Activated T-cell treated with anti-CD3 and anti-CD28 coated beads, Interleukin-2, amount 50 U/mL, for 72 hours (primary cell): Measurements from ENCODE around the gene DDX50. TPM values are rescaled to one million over a fixed set of nuclear protein-coding genes. Genes with fewer than 3 reads are reported as not detected.
"Not testable (repeated sequence)": the region's sequence is repeated elsewhere in the genome, so short reads cannot be mapped to it uniquely, and the experiment has no call there.

ENCODE experiments used
- ATAC-seq, 2 donors: fragments of 150-1000 bp; cut with Tn5 transposase; replicated peaks in 1 of 2; 2 replicates each; pipeline ENCODE4 v1.10.0; 2021; ENCODE audit warnings: moderate library complexity in 2 of 2, mild to moderate bottlenecking in 1 of 2
- DNase-seq, 2 donors: peaks; one replicate each; pipeline ENCODE4 v3.0.0; 2021 to 2022; ENCODE audit warnings: mixed read lengths in 1 of 2
- H3K27ac Mint-ChIP-seq: one replicate; pipeline ENCODE4 v1.8.0; 2022; ENCODE audit warnings: mild to moderate bottlenecking, moderate library complexity, mixed read lengths
- H3K27me3 Mint-ChIP-seq: one replicate; pipeline ENCODE4 v1.8.0; 2022; ENCODE audit warnings: low read depth, mixed read lengths
- H3K36me3 Mint-ChIP-seq, 2 donors: one replicate each; pipeline ENCODE4 v1.8.0; 2022; ENCODE audit warnings: mixed read lengths in 2 of 2, mild to moderate bottlenecking in 1 of 2; ENCODE audit not compliant: insufficient read depth in 2 of 2
- H3K4me1 Mint-ChIP-seq: one replicate; pipeline ENCODE4 v1.8.0; 2022; ENCODE audit warnings: low read depth, mixed read lengths
- H3K4me3 Mint-ChIP-seq, 2 donors: one replicate each; pipeline ENCODE4 v1.8.0; 2022; ENCODE audit warnings: mild to moderate bottlenecking in 2 of 2, mixed read lengths in 2 of 2, moderate library complexity in 2 of 2
- H3K9me3 Mint-ChIP-seq, 2 donors: one replicate each; pipeline ENCODE4 v1.8.0; 2022; ENCODE audit warnings: mixed read lengths in 2 of 2
- total RNA-seq, 2 donors: library from RNA; stranded (reverse); gene quantifications; one replicate each; pipeline ENCODE4 v1.2.3, GENCODE V29; 2022

The DDX50 gene
- total RNA-seq, 2 donors from 2014 or later: 61.8 to 62.8 TPM

DNA sequence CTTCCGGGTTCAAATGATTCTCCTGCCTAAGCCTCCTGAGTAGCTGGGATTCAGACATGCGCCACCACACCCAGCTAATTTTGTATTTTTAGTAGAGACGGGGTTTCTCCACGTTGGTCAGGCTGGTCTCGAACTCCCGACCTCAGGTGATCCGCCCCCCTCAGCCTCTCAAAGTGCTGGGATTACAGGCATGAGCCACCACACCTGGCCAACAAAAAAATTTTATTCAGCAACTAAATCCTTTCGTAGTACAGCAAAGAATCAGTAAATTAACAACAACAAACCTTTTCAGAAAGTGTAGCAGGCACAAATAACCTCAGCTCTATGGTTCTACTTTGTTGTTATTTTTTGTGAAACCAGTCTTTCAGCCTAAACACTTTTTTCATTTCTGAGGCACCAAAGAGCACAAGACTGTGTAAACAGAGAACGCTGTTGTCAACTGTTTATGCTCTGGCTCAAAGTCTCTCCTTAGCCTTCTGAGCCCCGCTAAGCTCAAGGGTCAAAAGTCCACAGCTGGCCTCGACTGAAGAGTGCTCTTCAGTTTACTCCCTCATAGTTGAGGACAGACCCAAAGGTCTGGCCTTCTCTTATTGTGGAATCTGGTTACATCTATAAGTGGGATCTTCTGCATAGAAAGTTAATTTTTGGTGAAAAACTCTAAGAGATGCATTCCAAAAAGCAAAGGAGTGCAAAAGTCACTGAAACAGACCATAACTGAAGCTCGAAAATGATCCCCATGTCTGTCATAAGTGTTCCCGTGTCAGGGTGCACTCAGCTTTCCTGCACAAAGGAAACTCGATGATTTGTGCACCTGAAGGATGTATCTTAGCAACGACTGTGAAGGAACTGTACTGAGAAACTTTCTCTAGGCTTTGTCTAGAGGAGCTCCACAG, 24.6 kb upstream of the DDX50 start:
- Mint-ChIP-seq H3K36me3 (no peaks in the 10 kb centered on the region), H3K4me3 (no peak overlapping the region), H3K9me3 (no peaks in the 10 kb centered on the region), H3K27me3 (no peaks in the 10 kb centered on the region), H3K4me1 (peaks cover 2% of the 10 kb centered on the region), H3K27ac (no peak overlapping the region)
- no peak for DNase-seq
- ATAC-seq: no peak

DNA sequence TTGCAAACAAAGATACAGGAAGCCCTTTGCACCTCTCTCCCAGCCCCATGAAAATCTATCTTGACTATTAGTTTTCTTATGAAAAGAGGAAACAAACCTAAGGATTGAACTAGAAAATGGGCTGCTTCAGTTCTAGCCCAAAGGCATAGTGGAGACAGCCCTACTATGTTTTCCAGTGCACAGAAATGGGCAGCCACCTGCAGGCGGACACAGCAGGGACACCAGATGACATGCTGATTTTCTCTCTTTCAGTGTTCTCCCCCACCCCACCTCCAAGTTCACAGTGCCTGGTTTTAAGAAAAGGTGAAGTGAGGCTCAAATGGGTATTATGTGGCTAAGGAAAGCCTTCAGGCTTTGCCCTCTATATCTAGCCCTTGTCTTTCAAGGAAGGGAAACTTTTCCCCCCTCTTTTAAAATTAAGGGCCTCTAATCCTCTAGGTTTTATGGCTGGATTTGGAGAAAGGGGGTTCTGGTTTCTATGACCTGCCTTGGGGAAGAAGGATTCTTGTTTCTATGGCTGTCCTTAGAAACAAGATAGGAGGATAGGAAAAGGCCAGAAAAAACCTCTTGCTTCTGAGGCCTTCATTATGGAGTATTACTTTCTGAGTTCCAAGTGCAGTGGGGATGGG, 23.5 kb upstream of the DDX50 start:
- H3K27me3 Mint-ChIP-seq: no peaks in the 10 kb centered on the region
- H3K4me3 Mint-ChIP-seq: no peak overlapping the region
- no peaks in the 10 kb centered on the region for H3K9me3 Mint-ChIP-seq
- no peaks in the 10 kb centered on the region for H3K36me3 Mint-ChIP-seq
- no peak for DNase-seq
- ATAC-seq: no peak
- H3K4me1 Mint-ChIP-seq: no peaks in the 10 kb centered on the region
- no peak overlapping the region for H3K27ac Mint-ChIP-seq

DNA sequence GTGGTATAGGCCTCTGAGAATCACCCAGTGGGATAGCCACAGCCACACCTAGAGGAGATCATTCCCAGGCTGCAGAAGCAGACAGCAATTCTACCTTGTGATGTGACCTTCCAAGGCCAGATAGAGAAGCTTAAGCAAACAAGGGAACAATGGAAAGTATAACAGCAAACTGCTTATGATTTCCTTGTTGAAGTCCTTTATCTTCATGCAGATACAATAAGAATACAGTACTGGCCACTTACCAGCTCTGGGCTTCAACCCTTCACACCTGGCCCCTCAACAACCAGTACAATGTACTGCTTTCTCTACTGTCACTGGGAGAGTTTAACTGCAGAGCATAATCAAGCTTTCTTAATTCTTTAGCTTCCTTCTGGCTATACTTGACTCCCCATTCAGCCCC, 22.6 kb upstream of the DDX50 start:
- Mint-ChIP-seq H3K4me3 (no peak overlapping the region), H3K27me3 (no peaks in the 10 kb centered on the region), H3K36me3 (no peaks in the 10 kb centered on the region), H3K4me1 (no peaks in the 10 kb centered on the region), H3K27ac (no peak overlapping the region), H3K9me3 (no peaks in the 10 kb centered on the region)
- ATAC-seq (no peak), DNase-seq (no peak)

DNA sequence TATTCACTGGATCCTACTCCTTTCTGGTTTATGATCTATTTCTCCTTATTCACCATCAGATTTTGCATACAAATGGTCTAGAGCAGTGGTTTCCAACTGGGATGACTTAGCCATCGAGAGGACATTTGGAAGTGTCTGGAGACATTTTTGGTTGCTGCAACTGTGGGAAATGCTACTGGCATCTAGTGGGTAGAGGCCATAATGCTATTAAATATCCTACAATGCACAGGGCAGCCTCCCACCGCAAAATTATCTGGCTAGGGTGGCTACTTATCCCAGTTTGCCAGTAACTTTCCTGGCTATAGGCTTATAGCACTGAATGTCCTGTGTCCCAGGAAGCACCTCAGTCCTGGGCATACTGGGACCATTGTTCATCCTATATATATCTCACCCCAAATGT, 21.5 kb upstream of the DDX50 start:
- Mint-ChIP-seq H3K9me3 (no peaks in the 10 kb centered on the region), H3K4me3 (no peak overlapping the region), H3K4me1 (no peaks in the 10 kb centered on the region), H3K36me3 (no peaks in the 10 kb centered on the region), H3K27me3 (no peaks in the 10 kb centered on the region), H3K27ac (no peak overlapping the region)
- ATAC-seq (no peak), DNase-seq (no peak)

DNA sequence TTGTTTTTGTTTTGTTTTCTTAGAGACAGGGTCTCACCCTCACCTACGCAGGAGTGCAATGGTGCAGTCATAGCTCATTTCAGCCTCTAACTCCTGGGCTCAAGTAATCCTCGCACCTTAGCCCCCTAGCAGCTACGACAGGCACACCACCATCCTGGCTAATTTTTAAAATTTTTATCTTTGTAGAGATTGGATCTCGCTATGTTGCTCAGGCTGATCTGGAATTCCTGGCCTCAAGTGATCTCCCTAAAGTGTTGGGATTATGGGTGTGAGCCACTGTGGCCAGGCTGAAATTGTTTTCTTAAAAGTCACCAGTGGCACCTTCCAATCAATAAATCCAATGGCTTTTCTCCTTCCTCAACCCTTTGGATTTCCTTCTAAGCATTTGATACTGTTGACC, 20.9 kb upstream of the DDX50 start:
- no peaks in the 10 kb centered on the region for H3K27me3 Mint-ChIP-seq
- no peak overlapping the region for H3K4me3 Mint-ChIP-seq
- H3K9me3 Mint-ChIP-seq: no peaks in the 10 kb centered on the region
- H3K4me1 Mint-ChIP-seq: no peaks in the 10 kb centered on the region
- ATAC-seq (no peak), DNase-seq (no peak)
- no peak overlapping the region for H3K27ac Mint-ChIP-seq
- no peaks in the 10 kb centered on the region for H3K36me3 Mint-ChIP-seq

DNA sequence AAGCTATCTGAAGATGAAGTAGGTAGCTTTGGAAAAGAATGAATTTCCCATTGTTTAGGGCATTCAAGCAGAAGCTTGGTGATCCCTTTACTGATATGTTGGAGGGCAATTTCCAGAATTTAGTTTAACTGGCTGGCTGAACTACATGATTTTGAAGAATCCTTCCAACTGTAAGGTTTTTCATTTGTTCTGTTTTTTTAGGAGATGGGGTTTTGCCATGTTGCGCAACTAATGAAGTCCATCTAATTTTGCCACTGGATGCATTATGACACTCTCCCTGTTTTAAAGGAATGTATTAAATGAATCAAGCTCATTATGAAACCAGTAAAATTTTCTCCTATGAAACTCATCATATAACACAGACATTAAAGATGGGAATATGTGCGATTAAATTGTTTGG, 6.1 kb upstream of the DDX50 start:
- H3K27ac Mint-ChIP-seq: no peak overlapping the region

DNA sequence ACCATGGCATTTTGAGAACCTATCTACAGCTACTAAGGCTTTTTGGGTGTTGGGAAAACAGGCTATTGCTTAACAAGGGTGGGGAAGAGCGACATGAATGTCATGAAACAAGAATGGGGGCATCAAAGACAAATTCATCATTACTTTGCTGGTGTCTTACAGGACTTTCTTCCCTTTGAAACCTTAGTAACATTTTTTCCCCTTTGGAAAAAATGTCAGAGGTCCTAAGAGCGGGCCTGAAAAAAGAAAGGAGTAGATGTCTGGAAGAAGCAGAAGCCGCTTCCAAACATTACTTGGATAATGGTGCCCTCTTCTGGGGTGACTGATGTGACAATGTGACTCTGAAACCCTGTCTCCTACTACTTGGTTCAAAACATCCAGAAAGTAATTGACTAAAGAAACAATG, 3.8 kb upstream of the DDX50 start:
- Mint-ChIP-seq H3K27ac (no peak overlapping the region), H3K4me1 (peaks cover 15% of the 10 kb centered on the region), H3K27me3 (no peaks in the 10 kb centered on the region), H3K36me3 (peaks cover 3 to 5% of the 10 kb centered on the region in 2 donors), H3K9me3 (no peaks in the 10 kb centered on the region), H3K4me3 (no peak overlapping the region)
- ATAC-seq: no peak
- DNase-seq: peak; percentile 40 to 51

More for the DNA sequence above, 6.1 kb upstream of the DDX50 start:
- Mint-ChIP-seq H3K27me3 (peaks cover 6% of the 10 kb centered on the region), H3K4me3 (no peak overlapping the region), H3K36me3 (no peaks in the 10 kb centered on the region), H3K9me3 (no peaks in the 10 kb centered on the region), H3K4me1 (peaks cover 6% of the 10 kb centered on the region)
- no peak for DNase-seq
- ATAC-seq: no peak

DNA sequence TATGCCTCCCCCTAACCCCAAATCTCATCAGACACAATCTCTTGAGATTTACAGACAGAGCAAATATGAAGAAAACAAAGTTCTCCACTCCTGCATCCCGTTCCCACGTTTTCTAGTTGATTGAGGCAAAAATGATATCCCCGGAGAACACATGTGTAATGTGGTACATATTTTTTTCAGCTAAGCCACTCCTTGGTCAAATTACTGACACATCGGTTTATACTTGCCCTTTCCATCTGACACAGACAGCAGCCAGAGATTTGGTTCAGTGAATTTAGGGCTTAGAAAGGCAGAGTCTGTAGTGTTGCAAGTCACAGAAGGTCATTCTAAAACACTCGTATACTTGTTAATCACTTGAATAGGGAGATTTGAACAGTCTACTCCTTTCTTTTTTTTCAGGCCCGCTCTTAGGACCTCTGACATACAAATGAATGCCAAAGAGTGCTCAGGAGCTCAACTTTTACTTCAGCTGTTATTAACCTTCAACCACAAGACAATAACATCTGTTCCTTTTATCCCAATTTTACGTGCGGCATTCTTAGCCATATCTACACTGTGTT, 1.8 kb upstream of the DDX50 start:
- no peak for ATAC-seq
- no peak for DNase-seq
- Mint-ChIP-seq H3K4me3 (peak overlapping the region in 1 of 2 donors; percentile 93), H3K9me3 (no peaks in the 10 kb centered on the region), H3K36me3 (peaks cover 8 to 11% of the 10 kb centered on the region in 2 donors), H3K4me1 (peaks cover 31% of the 10 kb centered on the region), H3K27ac (peak overlapping the region; percentile 2), H3K27me3 (no peaks in the 10 kb centered on the region)

DNA sequence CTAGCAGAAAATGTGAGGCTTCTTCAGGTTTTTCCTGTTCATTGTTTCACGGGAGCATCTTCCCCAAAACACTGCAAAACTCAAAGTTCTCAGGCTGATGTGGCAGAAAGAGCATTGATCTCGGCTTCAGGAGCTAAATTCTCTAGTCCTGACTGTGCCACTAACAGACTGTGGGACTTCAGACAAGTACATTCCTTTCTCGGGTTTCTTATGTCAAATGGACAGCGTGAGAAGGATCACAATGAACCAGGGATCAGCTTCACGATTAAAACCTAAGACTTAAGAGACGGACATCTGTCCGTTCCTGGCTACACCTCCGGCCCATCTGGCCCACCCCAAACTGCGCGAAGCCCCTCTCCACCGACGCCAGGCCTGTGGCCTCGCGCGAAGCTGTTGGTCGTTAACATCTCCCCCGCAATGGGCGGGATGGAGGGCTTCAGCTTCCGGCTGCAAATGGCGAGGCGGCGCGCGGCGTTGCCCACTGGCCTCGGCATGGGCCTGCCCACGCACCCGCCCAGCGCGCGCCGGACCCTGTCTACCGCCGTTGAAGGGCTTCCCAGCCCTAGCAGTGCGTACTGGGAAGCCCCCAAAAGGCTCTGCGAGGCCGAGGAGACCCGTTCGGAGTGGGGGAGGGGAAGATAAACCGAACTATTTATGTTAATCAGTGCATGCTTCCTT, 549 bp upstream of the DDX50 start:
- no peaks in the 10 kb centered on the region for H3K27me3 Mint-ChIP-seq
- H3K4me3 Mint-ChIP-seq: peak overlapping the region; percentile 93 to 98

DNA sequence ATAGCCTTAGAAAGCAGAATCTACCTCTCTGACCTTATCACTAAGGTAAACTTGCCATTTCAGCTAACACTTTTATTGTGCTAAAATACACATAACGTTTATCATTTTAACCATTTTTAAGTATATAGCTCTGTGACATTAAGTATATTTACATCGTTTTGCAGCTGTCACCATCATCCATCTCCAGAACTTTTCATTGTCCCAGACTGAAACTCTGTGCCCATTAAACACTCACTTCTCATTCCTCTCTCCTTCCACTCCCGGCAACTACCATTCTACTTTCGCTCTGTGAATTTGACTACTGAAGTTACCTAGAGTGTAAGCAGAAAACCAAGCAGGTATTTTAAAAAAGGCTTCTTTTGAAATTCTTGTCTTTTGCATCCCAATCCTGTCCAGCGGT, 1.3 kb downstream of the DDX50 start:
- peak overlapping the region; percentile 90 for H3K27ac Mint-ChIP-seq
- no peaks in the 10 kb centered on the region for H3K9me3 Mint-ChIP-seq
- DNase-seq: no peak
- peaks cover 12 to 23% of the 10 kb centered on the region in 2 donors for H3K36me3 Mint-ChIP-seq
- ATAC-seq: no peak
- H3K4me1 Mint-ChIP-seq: peaks cover 45% of the 10 kb centered on the region
- H3K27me3 Mint-ChIP-seq: no peaks in the 10 kb centered on the region
- peak overlapping the region; percentile 93 to 98 for H3K4me3 Mint-ChIP-seq

More for the DNA sequence above, 549 bp upstream of the DDX50 start:
- DNase-seq (peak in 1 of 2 donors; percentile 84), ATAC-seq (peak; percentile 71 to 72)
- H3K36me3 Mint-ChIP-seq: peaks cover 9 to 12% of the 10 kb centered on the region in 2 donors
- no peaks in the 10 kb centered on the region for H3K9me3 Mint-ChIP-seq
- peaks cover 37% of the 10 kb centered on the region for H3K4me1 Mint-ChIP-seq
- peak overlapping the region; percentile 100 for H3K27ac Mint-ChIP-seq

DNA sequence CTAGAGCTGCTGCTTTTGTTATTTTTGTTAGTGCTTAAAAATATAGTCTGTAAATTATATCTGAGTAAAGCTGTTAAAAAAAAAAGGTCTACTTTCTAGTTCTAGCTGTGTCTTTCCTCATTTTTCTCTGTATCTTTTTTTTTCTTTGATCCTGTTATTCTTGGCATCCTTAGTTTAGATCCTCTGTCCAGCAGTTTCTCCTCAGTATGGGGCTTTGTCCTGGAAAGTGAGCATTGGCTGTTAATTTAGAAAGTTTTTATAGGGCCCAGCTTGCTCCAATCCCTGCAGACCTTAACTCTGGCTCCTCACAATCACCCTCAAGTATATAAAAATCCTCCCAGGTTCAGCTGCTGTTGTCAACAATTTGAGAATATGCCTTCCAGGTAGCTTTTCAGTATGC, 23.5 kb downstream of the DDX50 start:
- Mint-ChIP-seq H3K36me3 (peaks cover 5 to 15% of the 10 kb centered on the region in 2 donors), H3K9me3 (no peaks in the 10 kb centered on the region), H3K4me3 (no peak overlapping the region), H3K4me1 (no peaks in the 10 kb centered on the region), H3K27me3 (no peaks in the 10 kb centered on the region), H3K27ac (peak overlapping the region; percentile 45)
- ATAC-seq (no peak), DNase-seq (no peak)

DNA sequence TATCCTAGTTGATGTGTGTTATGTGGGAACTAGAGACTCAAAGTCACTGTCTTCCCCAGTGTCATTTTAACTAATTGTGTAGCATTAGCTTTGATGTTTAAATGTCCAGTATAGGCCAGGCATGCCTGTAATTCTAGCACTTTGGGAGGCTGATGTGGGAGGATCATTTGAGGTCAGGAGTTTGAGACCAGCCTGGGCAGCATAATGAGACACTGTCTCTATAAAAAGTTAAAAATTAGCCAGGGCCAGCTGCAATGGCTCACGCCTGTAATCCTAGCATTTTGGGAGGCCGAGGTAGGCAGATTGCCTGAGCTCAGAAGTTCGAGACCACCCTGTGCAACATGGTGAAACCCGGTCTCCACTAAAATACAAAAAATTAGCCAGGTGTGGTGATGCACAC, 24.4 kb downstream of the DDX50 start:
- Mint-ChIP-seq H3K36me3 (peaks cover 3 to 18% of the 10 kb centered on the region in 2 donors), H3K4me1 (no peaks in the 10 kb centered on the region), H3K4me3 (no peak overlapping the region), H3K27me3 (no peaks in the 10 kb centered on the region), H3K9me3 (no peaks in the 10 kb centered on the region), H3K27ac (no peak overlapping the region)
- DNase-seq: no peak
- ATAC-seq: no peak

DNA sequence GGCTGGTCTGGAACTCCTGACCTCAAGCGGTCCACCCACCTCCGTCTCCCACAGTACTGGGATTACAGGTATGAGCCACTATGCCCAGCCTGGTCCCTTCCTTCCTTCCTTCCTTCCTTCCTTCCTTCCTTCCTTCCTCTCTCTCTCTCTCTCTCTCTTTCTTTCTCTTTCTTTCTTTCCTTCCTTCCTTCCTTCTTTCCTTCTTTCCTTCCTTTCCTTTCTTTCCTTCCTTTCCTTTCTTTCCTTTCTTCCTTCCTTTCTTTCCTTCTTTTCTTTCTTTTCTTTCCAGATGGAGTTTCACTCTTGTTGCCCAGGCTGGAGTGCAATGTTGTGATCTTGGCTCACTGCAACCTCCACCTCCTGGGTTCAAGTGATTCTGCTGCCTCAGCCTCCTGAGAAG, 28.0 kb downstream of the DDX50 start:
- not testable (repeated sequence) for H3K27ac Mint-ChIP-seq, H3K4me1 Mint-ChIP-seq, H3K9me3 Mint-ChIP-seq, H3K4me3 Mint-ChIP-seq, ATAC-seq, H3K27me3 Mint-ChIP-seq, DNase-seq
- H3K36me3 Mint-ChIP-seq: peaks cover 6 to 23% of the 10 kb centered on the region in 2 donors
